Subcutaneous abdominal adipose tissue (tissue), 5 donors: ENCODE results near the gene CLEC3A.
"Not testable (repeated sequence)": the region's sequence is repeated elsewhere in the genome, so short reads cannot be mapped to it uniquely, and the experiment has no call there.

ENCODE experiments used
- H3K27ac ChIP-seq: one replicate; pipeline ENCODE4 v1.7.0; 2013; ENCODE audit warnings: low read depth, mild to moderate bottlenecking, inconsistent platforms, low read length, moderate library complexity
- H3K27me3 ChIP-seq, 5 donors: one replicate each; pipeline ENCODE4 v1.7.0; 2013; ENCODE audit warnings: low read length in 5 of 5, inconsistent platforms in 1 of 5; ENCODE audit not compliant: control insufficient read depth in 5 of 5, insufficient read depth in 4 of 5
- H3K36me3 ChIP-seq, 5 donors: one replicate each; pipeline ENCODE4 v1.7.0; 2013; ENCODE audit warnings: low read length in 5 of 5; ENCODE audit not compliant: control insufficient read depth in 5 of 5, insufficient read depth in 5 of 5
- H3K4me1 ChIP-seq, 5 donors: one replicate each; pipeline ENCODE4 v1.7.0; 2013; ENCODE audit warnings: low read length in 5 of 5, mild to moderate bottlenecking in 3 of 5, moderate library complexity in 1 of 5; ENCODE audit not compliant: control insufficient read depth in 5 of 5, insufficient read depth in 5 of 5
- H3K4me3 ChIP-seq, 5 donors: one replicate each; pipeline ENCODE4 v1.7.0; 2013; ENCODE audit warnings: low read length in 5 of 5, low read depth in 1 of 5
- H3K9ac ChIP-seq, 5 donors: one replicate each; pipeline ENCODE4 v1.7.0; 2013; ENCODE audit warnings: low read length in 5 of 5, mild to moderate bottlenecking in 4 of 5, moderate library complexity in 3 of 5
- H3K9me3 ChIP-seq, 5 donors: one replicate each; pipeline ENCODE4 v1.7.0; 2013; ENCODE audit warnings: low read length in 5 of 5; ENCODE audit not compliant: control insufficient read depth in 5 of 5
- donor health status: healthy.
- donor health status: healthy.
- donor health status: healthy.
- donor health status: healthy.
- donor health status: healthy.

The CLEC3A gene

DNA sequence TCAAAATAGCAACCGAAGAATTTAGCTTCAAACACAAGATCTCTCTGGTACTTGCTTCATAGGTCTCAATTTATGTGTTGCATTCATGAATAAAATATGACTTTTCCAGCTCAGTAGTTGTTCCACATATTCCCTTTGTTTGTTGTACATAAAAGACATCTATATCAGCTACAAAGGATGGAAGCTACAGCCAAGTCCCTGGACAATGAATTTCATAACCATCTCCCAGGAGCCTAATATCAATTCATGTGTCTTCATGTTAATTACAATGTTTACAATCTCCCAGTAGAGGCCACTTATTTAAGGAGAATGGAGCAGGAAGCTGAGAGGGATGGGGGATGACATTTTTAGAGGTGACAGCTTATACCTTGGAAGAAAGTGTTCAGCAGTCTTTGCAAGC, 3.3 kb downstream of the CLEC3A start:
- no peaks in the 10 kb centered on the region for H3K9me3 ChIP-seq
- no peaks in the 10 kb centered on the region for H3K4me1 ChIP-seq
- H3K4me3 ChIP-seq: no peak overlapping the region
- no peak overlapping the region for H3K9ac ChIP-seq
- no peaks in the 10 kb centered on the region for H3K36me3 ChIP-seq
- peaks cover 0 to 2% (median 0%) of the 10 kb centered on the region in 5 donors for H3K27me3 ChIP-seq
- no peak overlapping the region for H3K27ac ChIP-seq

DNA sequence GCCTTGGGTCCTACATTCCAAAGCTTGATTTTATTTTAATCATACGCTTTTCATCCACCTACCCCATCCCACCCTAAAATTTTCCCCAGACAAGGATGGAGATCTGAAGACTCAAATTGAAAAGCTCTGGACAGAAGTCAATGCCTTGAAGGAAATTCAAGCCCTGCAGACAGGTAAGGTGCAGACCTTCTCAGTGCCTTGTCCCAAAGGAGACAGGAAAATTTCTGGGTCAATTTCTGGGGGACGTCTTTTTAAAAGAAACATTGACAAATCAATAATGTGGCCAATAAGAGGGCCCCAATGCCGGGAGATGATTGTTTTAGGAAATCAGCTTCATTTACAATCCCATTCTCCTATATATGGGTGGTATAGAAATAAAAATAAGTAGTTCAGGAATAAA, 5.7 kb downstream of the CLEC3A start:
- H3K27ac ChIP-seq: no peak overlapping the region
- no peaks in the 10 kb centered on the region for H3K36me3 ChIP-seq
- H3K9ac ChIP-seq: no peak overlapping the region
- H3K9me3 ChIP-seq: no peaks in the 10 kb centered on the region
- no peaks in the 10 kb centered on the region for H3K4me1 ChIP-seq
- no peaks in the 10 kb centered on the region for H3K27me3 ChIP-seq
- no peak overlapping the region for H3K4me3 ChIP-seq

DNA sequence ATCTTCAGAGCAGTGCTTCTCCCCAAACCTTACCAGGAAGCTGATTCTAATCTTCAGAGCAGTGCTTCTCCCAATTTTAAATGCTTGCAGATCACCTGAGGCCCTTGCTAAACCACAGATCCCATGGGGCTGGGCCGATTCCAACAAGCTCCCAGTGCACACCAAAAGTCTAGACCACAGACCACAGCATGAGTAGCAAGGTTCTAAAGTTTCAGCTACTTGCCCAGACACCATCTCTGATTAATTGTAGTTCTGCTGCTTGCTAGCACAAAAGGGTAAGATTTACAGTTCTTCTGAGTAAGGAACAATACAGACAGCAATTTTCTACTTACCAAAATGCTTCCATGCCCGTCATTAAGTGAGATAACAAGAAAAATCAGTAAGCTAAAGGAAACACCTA, 12.2 kb downstream of the CLEC3A start:
- Histone ChIP-seq H3K9ac (no peak overlapping the region), H3K4me3 (no peak overlapping the region), H3K36me3 (no peaks in the 10 kb centered on the region), H3K27ac (no peak overlapping the region), H3K9me3 (no peaks in the 10 kb centered on the region), H3K27me3 (peaks cover 0 to 2% (median 0%) of the 10 kb centered on the region in 5 donors), H3K4me1 (no peaks in the 10 kb centered on the region)

DNA sequence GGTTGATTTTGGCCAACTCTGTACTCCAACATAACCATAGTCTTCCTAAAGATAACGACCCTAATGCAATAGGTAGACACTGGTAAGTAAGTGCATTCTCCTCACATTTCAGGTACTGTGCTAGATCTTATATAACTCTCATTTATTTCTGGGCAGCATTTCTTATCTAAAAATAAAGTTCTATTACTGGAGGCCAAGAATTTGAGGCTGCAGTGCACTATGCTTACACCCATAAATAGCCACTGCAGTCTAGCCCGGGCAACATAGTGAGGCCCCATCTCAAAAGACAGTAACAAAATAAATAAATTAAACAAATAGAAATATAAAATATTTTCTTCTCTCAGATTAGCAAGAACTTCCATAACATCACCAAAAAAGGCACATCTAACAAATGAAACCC, 12.7 kb downstream of the CLEC3A start:
- Histone ChIP-seq H3K27me3 (peaks cover 0 to 3% (median 0%) of the 10 kb centered on the region in 5 donors), H3K4me3 (no peak overlapping the region), H3K9ac (no peak overlapping the region), H3K36me3 (no peaks in the 10 kb centered on the region), H3K4me1 (no peaks in the 10 kb centered on the region), H3K27ac (no peak overlapping the region), H3K9me3 (no peaks in the 10 kb centered on the region)

DNA sequence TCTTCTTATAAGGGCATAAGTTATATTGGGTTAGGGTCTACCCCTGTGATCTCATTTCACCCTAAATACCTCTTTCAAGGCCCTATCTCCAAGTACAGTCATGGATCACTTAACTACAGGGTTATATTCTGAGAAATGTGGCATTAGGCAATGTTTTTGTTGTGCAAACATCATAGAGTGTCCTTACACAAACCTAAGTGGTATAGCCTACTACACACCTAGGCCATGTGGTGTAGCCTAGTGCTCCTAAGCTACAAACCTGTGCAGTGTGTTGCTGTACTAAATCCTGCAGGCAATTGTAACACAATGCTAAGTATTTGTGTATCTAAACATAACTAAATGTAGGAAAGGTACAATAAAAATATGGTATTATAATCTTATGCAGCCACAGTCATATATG, 18.0 kb downstream of the CLEC3A start:
- H3K36me3 ChIP-seq: no peaks in the 10 kb centered on the region
- H3K9ac ChIP-seq: no peak overlapping the region
- H3K4me3 ChIP-seq: no peak overlapping the region

GRCh38 chr16:78045865-78046581, 23.7 kb downstream of the CLEC3A start:
- H3K27ac ChIP-seq: no peak overlapping the region
- no peaks in the 10 kb centered on the region for H3K36me3 ChIP-seq
- peaks cover 0 to 7% (median 3%) of the 10 kb centered on the region in 5 donors for H3K4me1 ChIP-seq
- no peaks in the 10 kb centered on the region for H3K9me3 ChIP-seq
- peaks cover 0 to 7% (median 0%) of the 10 kb centered on the region in 5 donors for H3K27me3 ChIP-seq
- H3K4me3 ChIP-seq: peak overlapping the region in 1 of 5 donors; percentile 41
- no peak overlapping the region for H3K9ac ChIP-seq

More for the DNA sequence above, 18.0 kb downstream of the CLEC3A start:
- Histone ChIP-seq H3K27ac (no peak overlapping the region), H3K4me1 (no peaks in the 10 kb centered on the region), H3K9me3 (no peaks in the 10 kb centered on the region), H3K27me3 (peaks cover 0 to 3% (median 0%) of the 10 kb centered on the region in 5 donors)

DNA sequence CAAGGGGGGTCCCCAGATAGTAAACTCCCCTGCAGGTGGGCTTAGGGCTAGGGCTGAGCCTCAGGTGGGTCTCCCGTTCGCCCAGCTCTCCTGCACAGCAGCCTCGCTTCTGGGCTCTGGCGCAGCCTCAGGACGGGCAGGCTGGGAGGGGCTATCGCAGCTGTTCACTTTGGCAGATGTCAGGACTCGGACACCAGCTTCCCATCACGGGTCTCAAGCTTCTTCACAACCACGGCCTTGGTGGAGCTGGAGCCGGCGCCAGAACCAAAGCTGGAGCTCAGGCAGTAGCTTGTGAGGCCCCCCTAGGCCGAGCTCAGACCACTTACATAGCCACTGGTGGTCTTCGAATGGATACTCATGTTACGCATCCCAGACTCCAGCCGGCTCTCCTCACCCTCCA, 26.0 kb downstream of the CLEC3A start:
- H3K27me3 ChIP-seq: peaks cover 0 to 7% (median 0%) of the 10 kb centered on the region in 5 donors
- peaks cover 0 to 7% (median 3%) of the 10 kb centered on the region in 5 donors for H3K4me1 ChIP-seq
- H3K4me3 ChIP-seq: no peak overlapping the region
- no peak overlapping the region for H3K9ac ChIP-seq
- H3K27ac ChIP-seq: no peak overlapping the region
- H3K9me3 ChIP-seq: no peaks in the 10 kb centered on the region
- H3K36me3 ChIP-seq: no peaks in the 10 kb centered on the region

- Histone ChIP-seq H3K9me3 (no peaks in the 10 kb centered on the region), H3K4me3 (no peak overlapping the region), H3K4me1 (peaks cover 0 to 4% (median under 1%) of the 10 kb centered on the region in 5 donors), H3K36me3 (no peaks in the 10 kb centered on the region), H3K27me3 (peaks cover 0 to 7% (median 0%) of the 10 kb centered on the region in 5 donors), H3K9ac (no peak overlapping the region), H3K27ac (no peak overlapping the region)
These were observed 28.5 kb downstream of the CLEC3A start for GRCh38 chr16:78050734-78051400.

DNA sequence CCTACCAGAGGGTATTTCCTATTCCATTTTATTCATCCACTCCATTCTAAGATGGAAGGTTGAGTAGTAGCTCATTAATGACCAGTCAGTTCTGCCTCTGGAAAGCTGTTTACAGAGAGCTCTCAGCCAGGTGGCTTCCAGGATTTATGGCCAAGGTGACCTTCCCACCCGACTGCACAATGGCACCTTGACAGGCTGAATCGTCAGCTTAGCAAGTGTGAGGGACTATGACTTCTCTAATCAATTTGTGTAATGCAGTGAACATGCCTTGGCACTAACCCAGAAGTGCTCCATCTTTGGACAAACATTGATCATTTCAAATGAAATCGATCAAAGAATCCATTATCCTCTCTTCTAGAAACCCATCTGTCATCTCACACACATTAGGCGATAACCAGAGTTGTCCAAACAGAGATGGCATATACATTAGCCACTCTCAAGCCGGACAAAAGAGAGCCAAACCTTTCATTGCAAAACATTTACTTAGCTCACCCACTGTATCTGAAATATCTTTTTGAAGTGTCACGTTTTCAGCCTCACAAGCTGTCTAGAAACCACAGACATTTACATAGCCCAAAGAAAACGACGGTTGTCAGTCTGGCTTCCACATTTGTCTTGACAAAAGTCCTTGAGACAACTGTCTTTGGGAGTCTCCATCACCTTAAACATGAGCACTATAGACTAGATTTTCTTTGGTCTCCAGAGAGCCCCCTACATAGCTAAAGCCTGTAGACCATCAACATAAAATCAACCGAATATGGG, 35.6 kb downstream of the CLEC3A start:
- no peak overlapping the region for H3K27ac ChIP-seq
- H3K4me3 ChIP-seq: no peak overlapping the region
- H3K36me3 ChIP-seq: no peaks in the 10 kb centered on the region
- no peaks in the 10 kb centered on the region for H3K4me1 ChIP-seq
- peaks cover 0 to 3% (median 0%) of the 10 kb centered on the region in 5 donors for H3K27me3 ChIP-seq
- H3K9ac ChIP-seq: no peak overlapping the region
- no peaks in the 10 kb centered on the region for H3K9me3 ChIP-seq

- H3K4me3 ChIP-seq, H3K9me3 ChIP-seq, H3K27ac ChIP-seq, H3K4me1 ChIP-seq, H3K9ac ChIP-seq, H3K36me3 ChIP-seq, H3K27me3 ChIP-seq: not testable (repeated sequence)
These were observed 37.5 kb downstream of the CLEC3A start for GRCh38 chr16:78059806-78060205.
